HEK293T (cell line): ENCODE results near the gene RNASE4.

Experiments used
- ELF4 ChIP-seq: fragments of 450-650 bp; IDR thresholded peaks from 2 replicates; pipeline ENCODE4 v1.6.1; 2017; ENCODE audit warnings: antibody characterized with exemption
- FOXK2 ChIP-seq: fragments of 450-650 bp; IDR thresholded peaks from 2 replicates; pipeline ENCODE4 v1.6.1; 2016; ENCODE audit warnings: mild to moderate bottlenecking
- SUZ12 ChIP-seq: fragments of 450-650 bp; IDR thresholded peaks from 2 replicates; pipeline ENCODE4 v1.6.1; 2016; ENCODE audit warnings: mild to moderate bottlenecking

DNA sequence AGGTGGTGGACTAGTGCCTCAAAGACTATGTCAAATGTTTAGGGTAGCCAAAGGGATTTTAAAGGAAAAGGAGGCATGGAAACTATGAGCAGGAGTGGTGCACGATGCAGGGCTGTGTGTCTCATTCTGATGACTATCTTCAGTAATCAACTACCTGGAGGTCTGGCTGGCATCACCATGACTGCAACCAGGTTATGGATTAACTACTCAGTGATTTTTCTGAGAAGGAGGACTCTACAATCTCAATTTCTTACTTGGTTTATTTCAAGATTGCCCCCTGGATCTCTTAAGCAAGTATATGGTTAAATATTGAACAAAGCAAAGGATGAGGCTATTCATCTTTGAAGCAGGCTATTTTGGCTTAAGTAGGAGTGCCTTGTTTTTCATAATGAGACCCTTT lies 42.2 kb downstream of the RNASE4 start:
- TF ChIP-seq SUZ12 (no peak), FOXK2 (no peak), ELF4 (no peak)
